Large intestine (tissue), 3 donors: Measurements from ENCODE around the gene FABP6. TPM values are rescaled to one million over a fixed set of nuclear protein-coding genes. Genes with fewer than 3 reads are reported as not detected.

ENCODE experiments used
- DNase-seq, 2 donors: peaks; one replicate each; pipeline versions ENCODE4 v3.0.0 to v3.0.0-alpha.2; 2013
- H3K27ac ChIP-seq: one replicate; pipeline ENCODE4 v1.5.1; 2013; ENCODE audit warnings: low read length
- H3K27me3 ChIP-seq: 2 replicates; pipeline ENCODE4 v1.6.1; 2013; ENCODE audit warnings: low read length; ENCODE audit not compliant: control insufficient read depth, insufficient read depth
- H3K36me3 ChIP-seq: 2 replicates; pipeline ENCODE4 v1.6.1; 2013; ENCODE audit warnings: low read length; ENCODE audit not compliant: control insufficient read depth, insufficient read depth
- H3K4me1 ChIP-seq: one replicate; pipeline ENCODE4 v1.6.1; 2013; ENCODE audit warnings: low read length; ENCODE audit not compliant: control insufficient read depth, insufficient read depth
- H3K4me3 ChIP-seq: one replicate; pipeline ENCODE4 v1.5.1; 2013; ENCODE audit warnings: low read length
- H3K9me3 ChIP-seq: one replicate; pipeline ENCODE4 v1.6.1; 2013; ENCODE audit warnings: mild to moderate bottlenecking, low read depth, low read length, moderate library complexity; ENCODE audit not compliant: control insufficient read depth
- WGBS: methylation state at CpG from one replicate; pipeline ENCODE4 v1.1.5; 2013; ENCODE audit warnings: low lambda C conversion rate; ENCODE audit not compliant: insufficient coverage; 5-methylcytosine and 5-hydroxymethylcytosine counted together
- polyA plus RNA-seq: library from polyadenylated mRNA; unstranded; fragments of 120-200 nt; gene quantifications from one replicate; pipeline ENCODE4 v1.2.1, GENCODE V29; 2013

Gene FABP6
- polyA plus RNA-seq, 1 donor: 9.1 TPM

GRCh38 chr5:160287378-160288051, 58.2 kb downstream of the FABP6 start:
- Histone ChIP-seq H3K27ac (peak overlapping the region; percentile 54), H3K4me1 (peaks cover 28% of the 10 kb centered on the region), H3K9me3 (no peaks in the 10 kb centered on the region), H3K27me3 (no peaks in the 10 kb centered on the region), H3K36me3 (no peaks in the 10 kb centered on the region), H3K4me3 (no peak overlapping the region)
- DNase-seq: peak in 1 of 2 donors; percentile 63
- no CpG with 5 or more reads among the region's 8 CpGs for WGBS

Other genes starting within 250 kb of the FABP6 start
- 45.3 TPM for gene TTC1, start 220.4 kb upstream of the FABP6 start, polyA plus RNA-seq
- 26.4 TPM for gene PWWP2A, start 110.1 kb upstream of the FABP6 start, polyA plus RNA-seq
- gene CCNJL, start 83.1 kb downstream of the FABP6 start, polyA plus RNA-seq: 12.7 TPM
- gene C1QTNF2, start 141.1 kb downstream of the FABP6 start, polyA plus RNA-seq: 3.1 TPM
- gene FAM200C, start 170.5 kb downstream of the FABP6 start, polyA plus RNA-seq: 7.8 TPM
- 40.5 TPM for gene SLU7, start 189.6 kb downstream of the FABP6 start, polyA plus RNA-seq
- gene PTTG1, start 192.3 kb downstream of the FABP6 start, polyA plus RNA-seq: 35.6 TPM